Kasumi-1 (cell line): ENCODE data around the gene GOLIM4.

Source experiments
- DNase-seq, 2 experiments: peaks; one replicate each; lab custom pipeline; 2025; lab: John Stamatoyannopoulos, UW

Gene GOLIM4

DNA sequence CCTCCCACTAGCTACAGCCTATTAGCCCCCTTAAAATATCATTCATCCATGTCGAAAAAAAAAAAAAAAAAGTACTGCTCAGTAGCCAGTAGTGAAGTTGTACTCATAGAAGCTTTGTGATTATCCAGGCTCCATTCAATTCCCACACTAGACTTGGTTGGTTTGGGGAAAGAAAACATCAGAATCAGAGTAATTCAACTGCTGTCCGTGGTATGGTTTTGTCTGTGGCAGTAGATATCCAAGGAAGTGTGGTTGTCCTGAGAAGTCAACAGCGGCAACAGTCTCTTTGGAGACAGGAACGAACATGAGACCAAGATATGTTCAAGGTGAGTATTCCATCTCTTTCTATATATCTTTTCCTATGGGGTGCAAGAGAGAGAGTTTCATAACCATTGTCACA is 99.2 kb downstream of the GOLIM4 start:
- no peak for DNase-seq

DNA sequence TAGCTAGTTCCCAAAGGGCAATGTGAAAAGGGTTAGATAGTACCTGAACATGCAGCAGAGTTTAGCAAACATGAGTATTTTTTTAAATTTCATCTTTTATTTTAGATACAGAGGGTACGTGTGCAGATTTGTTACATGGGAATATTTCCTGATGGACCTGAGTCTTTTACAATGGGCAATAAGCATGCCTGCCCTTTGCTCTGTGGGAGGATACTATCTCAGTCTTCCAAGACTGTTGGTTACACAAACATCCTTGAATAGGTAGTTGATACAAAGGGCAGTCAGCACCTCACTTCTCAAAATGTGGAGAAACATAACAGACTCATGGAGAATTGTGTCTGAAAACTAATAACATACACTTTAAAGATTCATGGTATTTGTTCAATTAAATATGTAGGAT is 103.3 kb downstream of the GOLIM4 start:
- no peak for DNase-seq

GRCh38 chr3:167991213-167991612 is 104.5 kb downstream of the GOLIM4 start:
- DNase-seq, result no peak

DNA sequence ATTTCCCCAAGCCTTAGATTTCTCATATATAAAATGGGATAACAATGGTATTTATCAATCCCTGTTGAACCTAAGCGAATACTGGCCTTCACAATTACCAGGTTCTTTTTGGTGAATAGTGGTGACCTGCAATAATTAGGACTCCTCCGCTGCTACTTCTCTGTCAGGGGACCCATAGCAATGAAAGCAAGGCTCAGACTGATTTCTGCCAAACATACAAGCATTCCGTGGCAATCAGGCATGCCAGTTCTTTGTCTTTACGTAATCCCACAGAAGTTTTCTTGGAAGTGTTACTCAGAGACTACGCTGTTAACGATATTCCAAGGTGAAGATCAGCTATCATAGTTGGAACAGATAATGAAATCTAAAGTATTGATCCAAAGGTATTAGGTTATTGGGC is 105.7 kb downstream of the GOLIM4 start:
- no peak for DNase-seq

DNA sequence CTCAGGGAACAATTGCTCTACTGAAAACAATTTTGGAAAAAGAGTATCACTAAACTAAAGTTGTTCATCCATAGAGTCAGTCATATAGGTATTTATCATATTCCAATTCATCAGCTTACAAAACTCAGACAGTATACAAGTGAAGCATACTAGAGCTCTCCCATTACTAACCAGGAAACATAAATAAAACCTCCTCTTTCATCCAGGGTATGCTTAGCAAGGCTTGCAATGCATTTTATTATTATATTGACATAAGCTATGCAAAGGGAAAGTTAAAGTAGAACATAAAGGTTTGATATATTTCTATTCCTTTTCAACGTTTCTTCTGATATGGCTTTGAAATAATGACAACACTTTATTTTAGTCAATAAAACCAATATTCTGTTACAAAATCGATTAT is 106.7 kb downstream of the GOLIM4 start:
- no peak for DNase-seq

GRCh38 chr3:167983583-167983982 is 112.1 kb downstream of the GOLIM4 start:
- no peak for DNase-seq

- no peak for DNase-seq
Measured at GRCh38 chr3:167978486-167978885, 117.2 kb downstream of the GOLIM4 start.

- DNase-seq, result no peak
Measured at GRCh38 chr3:167978071-167978470, 117.7 kb downstream of the GOLIM4 start.

DNA sequence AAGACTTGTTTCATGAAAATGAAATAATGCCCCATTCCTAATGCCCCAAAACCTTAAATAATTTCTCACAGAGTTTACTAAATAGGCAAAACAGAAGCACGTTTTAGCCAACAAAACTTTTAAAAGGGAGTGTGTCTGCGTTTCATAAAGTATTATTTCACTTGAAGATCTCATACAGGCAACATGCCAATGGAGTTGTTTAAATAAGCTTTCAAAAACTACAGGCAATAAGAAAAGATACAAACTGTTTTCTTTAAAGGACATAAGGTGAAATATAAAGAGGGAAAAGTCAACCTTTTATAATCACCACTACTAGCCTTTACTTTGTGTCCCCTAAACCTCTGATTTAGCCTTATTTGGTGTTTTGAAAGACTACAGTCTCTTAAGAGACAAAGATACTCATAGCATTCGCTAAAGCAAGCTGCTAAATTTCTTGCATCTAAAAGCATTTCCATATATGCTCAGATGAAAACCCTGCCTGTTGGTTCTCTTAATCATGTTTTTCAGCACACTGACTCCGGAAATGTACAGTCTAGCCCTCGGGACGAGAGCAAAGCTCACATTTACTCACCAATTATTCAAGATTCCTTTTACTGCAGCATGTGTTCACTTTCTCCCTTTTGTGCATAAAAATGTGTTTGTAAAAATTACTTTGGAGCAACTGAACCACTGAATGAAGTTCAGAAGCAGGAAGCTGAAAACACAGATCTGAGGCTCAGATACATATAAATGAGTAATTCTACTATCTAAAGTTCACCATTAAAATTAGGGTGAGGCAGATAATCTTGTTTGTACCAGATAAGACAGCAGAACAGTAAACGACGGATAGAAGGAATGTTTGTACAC is 119.0 kb downstream of the GOLIM4 start:
- no peak for DNase-seq

DNA sequence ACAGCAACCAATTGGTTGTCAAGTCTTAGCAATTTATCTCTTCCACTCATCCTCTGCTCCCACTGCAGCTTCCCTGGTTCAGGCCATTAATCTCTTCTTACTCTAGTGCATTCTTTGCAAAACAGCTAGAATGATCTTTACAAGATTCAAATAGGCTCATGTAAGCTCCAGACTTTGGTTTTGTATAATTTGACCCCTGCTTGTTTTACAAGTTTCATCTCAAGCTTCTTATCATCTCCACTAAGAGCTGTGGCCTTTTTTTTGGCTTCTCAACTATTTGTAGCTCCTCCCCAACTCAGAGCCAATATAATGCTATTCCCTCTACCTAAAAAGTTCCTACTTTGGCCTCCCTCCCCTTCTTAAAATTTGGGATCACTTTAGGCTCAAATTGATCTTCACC is 121.8 kb downstream of the GOLIM4 start:
- DNase-seq, result no peak

DNA sequence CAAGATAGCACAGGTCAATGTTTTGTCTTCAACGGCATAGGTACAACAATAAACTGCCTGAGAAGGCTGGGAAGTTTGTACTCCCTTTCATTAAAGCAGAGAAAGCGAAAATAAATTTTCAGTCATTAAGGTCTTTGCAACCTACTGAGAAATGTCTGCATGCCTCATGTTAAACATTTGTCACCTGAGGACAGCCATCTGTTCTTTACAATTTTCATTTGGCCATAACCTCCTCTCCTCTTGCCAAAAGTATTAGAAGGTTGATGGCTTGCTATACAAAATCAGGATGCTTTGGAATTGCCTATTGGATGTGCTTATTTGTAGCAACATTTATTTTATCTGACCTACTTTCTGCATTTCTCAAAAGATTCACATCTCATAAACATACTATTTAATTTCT is 122.7 kb downstream of the GOLIM4 start:
- DNase-seq, result no peak

DNA sequence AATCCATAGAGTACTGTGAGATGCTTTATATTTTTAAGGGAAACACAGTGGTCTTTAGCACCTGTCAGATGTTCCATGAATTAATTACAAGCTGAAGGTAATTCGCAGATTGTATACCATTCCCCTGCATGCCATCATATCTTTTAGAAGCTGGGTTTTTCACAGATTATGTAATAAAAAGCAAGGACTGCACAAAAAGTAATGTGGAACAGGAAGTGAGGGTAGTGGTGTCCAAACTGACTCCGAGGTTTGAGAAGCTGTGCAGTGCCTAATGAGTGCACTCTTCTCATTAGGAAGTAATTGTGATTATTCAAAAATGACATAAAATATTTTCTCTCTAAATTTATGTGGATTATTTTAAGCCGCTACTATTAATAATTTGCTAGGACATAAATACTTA is 123.2 kb downstream of the GOLIM4 start:
- DNase-seq, result peak; percentile 1 to 9

- no peak for DNase-seq
Measured at GRCh38 chr3:167969548-167969947, 126.2 kb downstream of the GOLIM4 start.

DNA sequence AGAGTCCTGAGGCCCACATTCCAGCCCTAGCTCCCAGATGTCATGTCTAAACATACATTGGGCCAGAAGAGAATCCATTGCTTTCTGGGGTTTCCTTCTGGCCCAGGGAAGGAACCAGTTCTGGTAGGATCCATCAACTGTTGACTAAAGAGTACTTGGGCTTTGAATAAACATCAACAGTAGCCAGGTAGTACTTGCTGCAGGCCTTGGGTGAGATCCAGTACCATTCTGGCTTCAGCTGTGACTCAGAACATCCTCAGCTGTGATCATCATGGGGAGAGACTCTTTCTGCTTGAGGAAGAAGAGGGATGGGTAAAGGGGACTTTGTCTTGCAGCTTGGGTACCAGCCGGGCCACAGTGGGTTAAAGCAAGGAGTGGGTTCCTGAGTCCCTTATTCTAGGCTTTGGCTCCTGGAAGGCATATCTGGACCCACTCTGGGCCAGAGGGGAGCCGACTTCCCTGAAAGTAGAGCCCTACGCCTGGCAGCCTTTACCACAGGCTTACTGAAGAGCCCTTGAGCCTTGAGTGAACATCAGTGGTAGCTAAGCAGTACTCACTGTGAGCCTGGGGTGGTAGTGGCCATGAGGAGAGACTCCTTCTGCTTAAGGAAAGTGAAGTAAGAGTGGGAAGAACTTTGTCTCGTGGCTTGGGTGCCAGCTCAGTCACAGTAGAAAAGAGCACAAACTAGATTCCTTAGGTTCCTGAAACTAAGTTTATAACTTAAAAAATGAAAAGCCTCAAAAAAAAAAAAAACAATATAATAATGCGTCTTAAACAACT is 128.3 kb downstream of the GOLIM4 start:
- DNase-seq, result no peak
